HG03460 (cell line): ENCODE data around the gene BSPRY.
"Not testable (repeated sequence)": the region's sequence is repeated elsewhere in the genome, so short reads cannot be mapped to it uniquely, and the experiment has no call there.

Source experiments
- ATAC-seq: cut with Tn5 transposase; IDR thresholded peaks from one replicate; pipeline ENCODE4 v1.9.1; 2021; ENCODE audit not compliant: unreplicated experiment

The BSPRY gene

GRCh38 chr9:113390192-113390960 lies 41.0 kb downstream of the BSPRY start:
- ATAC-seq: no peak

- ATAC-seq: no peak
These were observed 42.6 kb downstream of the BSPRY start for GRCh38 chr9:113391917-113392316.

GRCh38 chr9:113393281-113393680 lies 43.9 kb downstream of the BSPRY start:
- no peak for ATAC-seq

- no peak for ATAC-seq
These were observed 45.9 kb downstream of the BSPRY start for GRCh38 chr9:113395000-113395861.

- ATAC-seq: no peak
These were observed 47.9 kb downstream of the BSPRY start for GRCh38 chr9:113397203-113397631.

- ATAC-seq: no peak
These were observed 49.5 kb downstream of the BSPRY start for GRCh38 chr9:113398796-113399195.

GRCh38 chr9:113399646-113400200 lies 50.4 kb downstream of the BSPRY start:
- no peak for ATAC-seq

- ATAC-seq: peak; percentile 98
These were observed 51.9 kb downstream of the BSPRY start, which contains the start of gene ALAD for GRCh38 chr9:113401027-113401792. Gene ALAD, minus strand, starts transcription at chr9:113401284. Its CDS starts 7,725 bp downstream, at chr9:113393559.

- no peak for ATAC-seq
These were observed 54.3 kb downstream of the BSPRY start for GRCh38 chr9:113403646-113404045.

- not testable (repeated sequence) for ATAC-seq
These were observed 57.0 kb downstream of the BSPRY start for GRCh38 chr9:113406353-113406752.

GRCh38 chr9:113406873-113407511 lies 57.7 kb downstream of the BSPRY start:
- ATAC-seq: not testable (repeated sequence)

GRCh38 chr9:113409481-113409880 lies 60.1 kb downstream of the BSPRY start:
- ATAC-seq: no peak

GRCh38 chr9:113409883-113410206 lies 60.5 kb downstream of the BSPRY start:
- ATAC-seq: peak; percentile 6

- ATAC-seq: peak; percentile 93
These were observed 61.0 kb downstream of the BSPRY start, which contains the start of the genes C9orf43 and POLE3 for GRCh38 chr9:113410207-113410864. Gene C9orf43, plus strand, starts transcription at chr9:113410747. Its CDS starts 2,747 bp downstream, at chr9:113413494. Gene POLE3, minus strand, starts transcription at chr9:113410675. Its CDS starts 382 bp downstream, at chr9:113410293.

- peak; percentile 97 for ATAC-seq
These were observed 66.9 kb downstream of the BSPRY start for GRCh38 chr9:113416149-113416721.

- no peak for ATAC-seq
These were observed 68.0 kb downstream of the BSPRY start for GRCh38 chr9:113417370-113417769.
